Liver (tissue), 9 donors: Measurements from ENCODE around the gene STARD3NL. TPM values are rescaled to one million over a fixed set of nuclear protein-coding genes. Genes with fewer than 3 reads are reported as not detected.

Experiments used
- DNase-seq: peaks from one replicate; pipeline ENCODE4 v3.0.0-alpha.2; 2017; ENCODE audit warnings: low spot score
- H3K27ac ChIP-seq, 2 donors: one replicate each; pipeline ENCODE4 v1.7.0; 2013; ENCODE audit warnings: inconsistent platforms in 2 of 2, low read length in 2 of 2, control low read depth in 1 of 2, low read depth in 1 of 2, mild to moderate bottlenecking in 1 of 2
- H3K27me3 ChIP-seq, 4 donors: one replicate each; pipeline versions ENCODE4 v1.6.1 to v1.7.0; 2013; ENCODE audit warnings: low read length in 3 of 4, inconsistent platforms in 1 of 4, mild to moderate bottlenecking in 1 of 4, moderate library complexity in 1 of 4; ENCODE audit not compliant: control insufficient read depth in 4 of 4, insufficient read depth in 4 of 4
- H3K36me3 ChIP-seq, 4 donors: one replicate each; pipeline versions ENCODE4 v1.6.1 to v1.7.0; 2013; ENCODE audit warnings: low read length in 3 of 4, mild to moderate bottlenecking in 3 of 4, low read depth in 1 of 4, moderate library complexity in 1 of 4; ENCODE audit not compliant: control insufficient read depth in 4 of 4, insufficient read depth in 3 of 4
- H3K4me1 ChIP-seq, 4 donors: one replicate each; pipeline versions ENCODE4 v1.6.1 to v1.7.0; 2013; ENCODE audit warnings: low read length in 3 of 4, mild to moderate bottlenecking in 3 of 4, moderate library complexity in 1 of 4; ENCODE audit not compliant: control insufficient read depth in 4 of 4, insufficient read depth in 4 of 4
- H3K4me3 ChIP-seq, 3 donors: one replicate each; pipeline versions ENCODE4 v1.6.1 to v1.7.0; 2013; ENCODE audit warnings: low read length in 3 of 3, control low read depth in 1 of 3, low read depth in 1 of 3, mild to moderate bottlenecking in 1 of 3
- H3K9ac ChIP-seq, 2 donors: one replicate each; pipeline ENCODE4 v1.7.0; 2013; ENCODE audit warnings: low read length in 2 of 2, mild to moderate bottlenecking in 2 of 2, moderate library complexity in 2 of 2, control low read depth in 1 of 2, low read depth in 1 of 2
- H3K9me3 ChIP-seq, 4 donors: one replicate each; pipeline versions ENCODE4 v1.6.1 to v1.7.0; 2013; ENCODE audit warnings: low read length in 3 of 4; ENCODE audit not compliant: control insufficient read depth in 4 of 4
- EGR1 ChIP-seq, 2 donors: IDR thresholded peaks; 2 replicates each; pipeline ENCODE4 v1.6.1; 2016 to 2018; ENCODE audit warnings: antibody characterized with exemption in 2 of 2, low read depth in 2 of 2
- FOXA1 ChIP-seq: IDR thresholded peaks from 2 replicates; pipeline ENCODE4 v1.6.1; 2016; ENCODE audit warnings: antibody characterized with exemption
- FOXA2 ChIP-seq: IDR thresholded peaks from 2 replicates; pipeline ENCODE4 v1.6.1; 2016; ENCODE audit warnings: antibody characterized with exemption
- GABPA ChIP-seq, 2 donors: IDR thresholded peaks in 1 of 2; conservative IDR thresholded peaks in 1 of 2; 2 replicates each; pipeline ENCODE4 v1.6.1; 2016; ENCODE audit warnings: antibody characterized with exemption in 2 of 2, mild to moderate bottlenecking in 1 of 2, moderate library complexity in 1 of 2
- HNF4A ChIP-seq, 2 donors: conservative IDR thresholded peaks; 2 replicates each; pipeline ENCODE4 v1.6.1; 2016; ENCODE audit warnings: antibody characterized with exemption in 2 of 2, mild to moderate bottlenecking in 2 of 2
- HNF4G ChIP-seq: IDR thresholded peaks from 2 replicates; pipeline ENCODE4 v1.6.1; 2016; ENCODE audit warnings: antibody characterized with exemption
- JUND ChIP-seq, 2 donors: IDR thresholded peaks; 2 replicates each; pipeline ENCODE4 v1.6.1; 2016; ENCODE audit warnings: antibody characterized with exemption in 2 of 2
- NR2F2 ChIP-seq: IDR thresholded peaks from 2 replicates; pipeline ENCODE4 v1.6.1; 2016; ENCODE audit warnings: antibody characterized with exemption
- RAD21 ChIP-seq, 2 donors: IDR thresholded peaks; 2 replicates each; pipeline ENCODE4 v1.6.1; 2016; ENCODE audit warnings: antibody characterized with exemption in 2 of 2, mild to moderate bottlenecking in 2 of 2
- RXRA ChIP-seq, 2 donors: IDR thresholded peaks; 2 replicates each; pipeline ENCODE4 v1.6.1; 2017 to 2018; ENCODE audit warnings: antibody characterized with exemption in 2 of 2, mild to moderate bottlenecking in 1 of 2
- SP1 ChIP-seq: IDR thresholded peaks from 2 replicates; pipeline ENCODE4 v1.6.1; 2018; ENCODE audit warnings: antibody characterized with exemption, mild to moderate bottlenecking
- YY1 ChIP-seq: IDR thresholded peaks from 2 replicates; pipeline ENCODE4 v1.6.1; 2016; ENCODE audit warnings: antibody characterized with exemption, mild to moderate bottlenecking
- WGBS: extraction: QIAGEN DNeasy Blood & Tissue Kit; methylation state at CpG from one replicate; pipeline ENCODE4 v1.1.7; 2013; 5-methylcytosine and 5-hydroxymethylcytosine counted together
- polyA plus RNA-seq, 2 donors: library from polyadenylated mRNA; stranded (reverse) in 1 of 2; unstranded in 1 of 2; fragments of 200-250 nt in 1 of 2; fragments of >200 nt in 1 of 2; fragmentation: Nextera tagmentation in 1 of 2; extraction: Ambion mirVana in 1 of 2; gene quantifications; one replicate each; pipeline versions ENCODE4 v1.2.1 to v1.2.3, GENCODE V29; 2013 to 2015
- total RNA-seq, 2 donors: library from RNA; depleted of rRNA; stranded (reverse); fragments of >200 nt; gene quantifications; one replicate each; pipeline ENCODE4 v1.2.3, GENCODE V29; 2014
- TF ChIP-seq, protein P1 (sequence below): IDR thresholded peaks from 2 replicates; pipeline ENCODE4 v1.6.1; 2016; ENCODE audit warnings: antibody characterized with exemption
- TF ChIP-seq, protein P2 (sequence below): fragments of 150-350 bp; IDR thresholded peaks from 2 replicates; pipeline ENCODE4 v1.5.1; 2017; ENCODE audit warnings: improper control_type of control experiment, low read depth, low read length; ENCODE audit not compliant: missing input control
- TF ChIP-seq, protein P3 (sequence below): IDR thresholded peaks from 2 replicates; pipeline ENCODE4 v1.6.1; 2016; ENCODE audit warnings: antibody characterized with exemption, mild to moderate bottlenecking
- donor health status: healthy.
- donor health status: healthy.
- donor health status: healthy.
- donor health status: healthy.
- donor health status: healthy.

Gene STARD3NL
- total and polyA plus RNA-seq, 4 donors: 9.1 to 25.1 (median 10.2) TPM

DNA sequence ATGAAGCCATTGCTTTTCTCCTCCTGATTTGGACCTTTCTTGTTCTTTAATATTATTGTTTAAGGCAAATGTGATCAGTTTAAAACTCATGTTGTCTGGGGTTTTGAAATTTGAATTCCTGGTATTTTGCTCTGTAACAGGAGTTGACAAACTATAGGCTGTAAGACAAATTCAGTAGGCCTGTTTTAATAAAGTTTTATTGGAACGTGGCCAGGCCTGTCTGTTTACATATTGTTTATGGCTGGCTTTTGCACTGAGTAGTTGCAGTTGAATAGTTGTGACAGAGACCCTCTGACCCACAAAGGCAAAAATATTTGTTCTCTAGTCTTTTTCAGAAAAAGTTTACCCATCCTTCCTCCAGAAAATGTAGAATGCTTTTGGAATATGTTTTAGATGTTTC is 29.8 kb downstream of the STARD3NL start:
- TF ChIP-seq FOXA2: no peak
- Histone ChIP-seq H3K27me3 (no peaks in the 10 kb centered on the region), H3K36me3 (peaks cover 0 to 10% (median 0%) of the 10 kb centered on the region in 4 donors), H3K27ac (no peak overlapping the region), H3K4me1 (no peaks in the 10 kb centered on the region), H3K4me3 (no peak overlapping the region), H3K9me3 (no peaks in the 10 kb centered on the region), H3K9ac (no peak overlapping the region)
- DNase-seq: no peak
- 84% methylated on average over 1 of the region's 1 CpG for WGBS

DNA sequence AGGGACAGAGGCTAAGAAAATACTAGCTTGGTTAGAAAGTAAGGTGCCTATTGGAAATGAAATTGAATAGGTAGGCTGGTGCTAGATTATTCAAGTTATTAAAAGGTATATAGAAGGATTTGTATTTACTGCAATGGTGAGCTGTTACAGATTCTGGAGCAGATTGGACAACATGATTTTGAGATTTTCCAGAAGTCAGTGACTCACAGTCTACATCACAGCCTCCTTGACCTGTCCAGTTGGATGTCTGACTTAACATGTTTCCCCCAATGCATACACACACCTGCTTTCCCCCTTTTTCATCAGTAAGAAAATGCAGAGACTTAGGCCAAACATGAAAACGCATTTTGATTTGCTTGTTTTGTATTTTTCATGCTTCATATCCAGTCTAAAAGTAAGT is 33.4 kb downstream of the STARD3NL start:
- H3K27me3 ChIP-seq: no peaks in the 10 kb centered on the region
- peaks cover 0 to 10% (median 0%) of the 10 kb centered on the region in 4 donors for H3K36me3 ChIP-seq

DNA sequence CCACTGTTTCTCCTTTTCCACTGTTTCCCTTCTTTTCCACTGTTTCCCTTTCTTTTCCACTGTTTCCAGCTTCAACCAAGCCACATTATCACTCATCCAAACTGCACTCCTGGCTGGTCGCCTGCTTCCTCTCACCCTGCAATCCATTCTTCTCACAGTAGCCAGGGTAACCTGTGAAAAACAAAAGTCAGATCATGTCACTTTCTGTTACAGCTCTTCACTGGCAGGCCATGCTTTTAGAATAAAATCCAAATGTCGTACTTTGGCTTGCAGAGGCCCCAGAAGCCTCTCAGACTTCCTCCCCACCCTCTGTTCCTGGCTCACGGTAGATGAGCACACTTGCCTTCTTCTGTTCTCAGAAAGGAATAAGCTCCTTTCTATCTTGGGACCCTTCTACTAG is 33.9 kb downstream of the STARD3NL start:
- H3K4me3 ChIP-seq: no peak overlapping the region
- H3K9me3 ChIP-seq: no peaks in the 10 kb centered on the region
- peaks cover 2 to 8% (median 7%) of the 10 kb centered on the region in 4 donors for H3K4me1 ChIP-seq
- H3K9ac ChIP-seq: no peak overlapping the region
- no peaks in the 10 kb centered on the region for H3K27me3 ChIP-seq
- no peak overlapping the region for H3K27ac ChIP-seq
- TF ChIP-seq RAD21 (IDR thresholded peaks at IDR 0.05): no peak
- TF ChIP-seq HNF4G: no peak
- TF ChIP-seq JUND (IDR thresholded peaks at IDR 0.05): no peak
- TF ChIP-seq HNF4A (conservative IDR thresholded peaks at IDR 0.05): no peak
- TF ChIP-seq FOXA2: no peak
- TF ChIP-seq, protein P1, sequence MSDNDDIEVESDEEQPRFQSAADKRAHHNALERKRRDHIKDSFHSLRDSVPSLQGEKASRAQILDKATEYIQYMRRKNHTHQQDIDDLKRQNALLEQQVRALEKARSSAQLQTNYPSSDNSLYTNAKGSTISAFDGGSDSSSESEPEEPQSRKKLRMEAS: no peak
- no peak for TF ChIP-seq YY1
- TF ChIP-seq FOXA1: no peak
- no peak for TF ChIP-seq SP1
- TF ChIP-seq GABPA (IDR thresholded peaks at IDR 0.05 in 1 of 2, conservative IDR thresholded peaks at IDR 0.05 in 1 of 2): no peak
- TF ChIP-seq EGR1 (IDR thresholded peaks at IDR 0.05; ENCODE audit: low read depth in 2 of 2): no peak
- TF ChIP-seq RXRA (IDR thresholded peaks at IDR 0.05): no peak
- TF ChIP-seq, protein P2, sequence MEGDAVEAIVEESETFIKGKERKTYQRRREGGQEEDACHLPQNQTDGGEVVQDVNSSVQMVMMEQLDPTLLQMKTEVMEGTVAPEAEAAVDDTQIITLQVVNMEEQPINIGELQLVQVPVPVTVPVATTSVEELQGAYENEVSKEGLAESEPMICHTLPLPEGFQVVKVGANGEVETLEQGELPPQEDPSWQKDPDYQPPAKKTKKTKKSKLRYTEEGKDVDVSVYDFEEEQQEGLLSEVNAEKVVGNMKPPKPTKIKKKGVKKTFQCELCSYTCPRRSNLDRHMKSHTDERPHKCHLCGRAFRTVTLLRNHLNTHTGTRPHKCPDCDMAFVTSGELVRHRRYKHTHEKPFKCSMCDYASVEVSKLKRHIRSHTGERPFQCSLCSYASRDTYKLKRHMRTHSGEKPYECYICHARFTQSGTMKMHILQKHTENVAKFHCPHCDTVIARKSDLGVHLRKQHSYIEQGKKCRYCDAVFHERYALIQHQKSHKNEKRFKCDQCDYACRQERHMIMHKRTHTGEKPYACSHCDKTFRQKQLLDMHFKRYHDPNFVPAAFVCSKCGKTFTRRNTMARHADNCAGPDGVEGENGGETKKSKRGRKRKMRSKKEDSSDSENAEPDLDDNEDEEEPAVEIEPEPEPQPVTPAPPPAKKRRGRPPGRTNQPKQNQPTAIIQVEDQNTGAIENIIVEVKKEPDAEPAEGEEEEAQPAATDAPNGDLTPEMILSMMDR: no peak
- WGBS: 77% methylated on average over 3 of the region's 3 CpGs
- no peak for DNase-seq
- peaks cover 0 to 10% (median 0%) of the 10 kb centered on the region in 4 donors for H3K36me3 ChIP-seq

More for the DNA sequence above, 33.4 kb downstream of the STARD3NL start:
- H3K4me1 ChIP-seq: peaks cover 2 to 8% (median 7%) of the 10 kb centered on the region in 4 donors
- no peak overlapping the region for H3K27ac ChIP-seq
- TF ChIP-seq, protein P3, sequence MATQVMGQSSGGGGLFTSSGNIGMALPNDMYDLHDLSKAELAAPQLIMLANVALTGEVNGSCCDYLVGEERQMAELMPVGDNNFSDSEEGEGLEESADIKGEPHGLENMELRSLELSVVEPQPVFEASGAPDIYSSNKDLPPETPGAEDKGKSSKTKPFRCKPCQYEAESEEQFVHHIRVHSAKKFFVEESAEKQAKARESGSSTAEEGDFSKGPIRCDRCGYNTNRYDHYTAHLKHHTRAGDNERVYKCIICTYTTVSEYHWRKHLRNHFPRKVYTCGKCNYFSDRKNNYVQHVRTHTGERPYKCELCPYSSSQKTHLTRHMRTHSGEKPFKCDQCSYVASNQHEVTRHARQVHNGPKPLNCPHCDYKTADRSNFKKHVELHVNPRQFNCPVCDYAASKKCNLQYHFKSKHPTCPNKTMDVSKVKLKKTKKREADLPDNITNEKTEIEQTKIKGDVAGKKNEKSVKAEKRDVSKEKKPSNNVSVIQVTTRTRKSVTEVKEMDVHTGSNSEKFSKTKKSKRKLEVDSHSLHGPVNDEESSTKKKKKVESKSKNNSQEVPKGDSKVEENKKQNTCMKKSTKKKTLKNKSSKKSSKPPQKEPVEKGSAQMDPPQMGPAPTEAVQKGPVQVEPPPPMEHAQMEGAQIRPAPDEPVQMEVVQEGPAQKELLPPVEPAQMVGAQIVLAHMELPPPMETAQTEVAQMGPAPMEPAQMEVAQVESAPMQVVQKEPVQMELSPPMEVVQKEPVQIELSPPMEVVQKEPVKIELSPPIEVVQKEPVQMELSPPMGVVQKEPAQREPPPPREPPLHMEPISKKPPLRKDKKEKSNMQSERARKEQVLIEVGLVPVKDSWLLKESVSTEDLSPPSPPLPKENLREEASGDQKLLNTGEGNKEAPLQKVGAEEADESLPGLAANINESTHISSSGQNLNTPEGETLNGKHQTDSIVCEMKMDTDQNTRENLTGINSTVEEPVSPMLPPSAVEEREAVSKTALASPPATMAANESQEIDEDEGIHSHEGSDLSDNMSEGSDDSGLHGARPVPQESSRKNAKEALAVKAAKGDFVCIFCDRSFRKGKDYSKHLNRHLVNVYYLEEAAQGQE: no peak
- TF ChIP-seq NR2F2 (no peak), GABPA (IDR thresholded peaks at IDR 0.05 in 1 of 2, conservative IDR thresholded peaks at IDR 0.05 in 1 of 2) (no peak)
- no peaks in the 10 kb centered on the region for H3K9me3 ChIP-seq
- no peak overlapping the region for H3K9ac ChIP-seq
- no peak overlapping the region for H3K4me3 ChIP-seq
- DNase-seq: no peak
- 91% methylated on average over 1 of the region's 1 CpG for WGBS
